Endodermal cell (in vitro differentiated cells): Measurements from ENCODE around the gene AGBL1. TPM values are rescaled to one million over a fixed set of nuclear protein-coding genes. Genes with fewer than 3 reads are reported as not detected.

Experiments
- DNase-seq: peaks from one replicate; pipeline ENCODE4 v3.0.0-alpha.2; 2017
- H3K27ac ChIP-seq: 2 replicates; pipeline ENCODE4 v1.5.1; 2013; ENCODE audit warnings: mild to moderate bottlenecking, low read depth, low read length, moderate library complexity
- H3K27me3 ChIP-seq: 2 replicates; pipeline ENCODE4 v1.6.1; 2013; ENCODE audit warnings: mild to moderate bottlenecking, low read length, moderate library complexity; ENCODE audit not compliant: insufficient read depth, control insufficient read depth, poor library complexity, severe bottlenecking
- H3K36me3 ChIP-seq: 2 replicates; pipeline ENCODE4 v1.7.0; 2013; ENCODE audit warnings: mild to moderate bottlenecking, low read length, moderate library complexity; ENCODE audit not compliant: control insufficient read depth, insufficient read depth
- H3K4me1 ChIP-seq: one replicate; pipeline ENCODE4 v1.7.0; 2013; ENCODE audit warnings: low read length; ENCODE audit not compliant: control insufficient read depth, insufficient read depth
- H3K4me3 ChIP-seq: 2 replicates; pipeline ENCODE4 v1.5.1; 2013; ENCODE audit warnings: mild to moderate bottlenecking, low read length, moderate library complexity
- H3K9ac ChIP-seq: 2 replicates; pipeline ENCODE4 v1.6.1; 2013; ENCODE audit warnings: mild to moderate bottlenecking, low read length, moderate library complexity; ENCODE audit not compliant: poor library complexity, severe bottlenecking; ENCODE audit errors: extremely low read depth
- H3K9me3 ChIP-seq: 2 replicates; pipeline ENCODE4 v1.6.1; 2013; ENCODE audit warnings: mild to moderate bottlenecking, low read length, moderate library complexity; ENCODE audit not compliant: control insufficient read depth
- H3K27ac Mint-ChIP-seq: 2 replicates; pipeline ENCODE4 v1.8.0; 2020; ENCODE audit warnings: mixed read lengths
- H3K27me3 Mint-ChIP-seq: 2 replicates; pipeline ENCODE4 v1.8.0; 2021; ENCODE audit warnings: mild to moderate bottlenecking, mixed read lengths; ENCODE audit not compliant: insufficient read depth
- H3K36me3 Mint-ChIP-seq: 2 replicates; pipeline ENCODE4 v1.8.0; 2020; ENCODE audit warnings: low read depth, mixed read lengths
- H3K4me1 Mint-ChIP-seq: 2 replicates; pipeline ENCODE4 v1.8.0; 2020; ENCODE audit warnings: mixed read lengths
- H3K4me3 Mint-ChIP-seq: 2 replicates; pipeline ENCODE4 v1.8.0; 2020; ENCODE audit warnings: mild to moderate bottlenecking, moderate library complexity, mixed read lengths
- H3K9me3 Mint-ChIP-seq: 2 replicates; pipeline ENCODE4 v1.8.0; 2020; ENCODE audit warnings: mild to moderate bottlenecking, mixed read lengths
- WGBS, 2 experiments: methylation state at CpG; one replicate each; pipeline versions ENCODE4 v1.1.5 to v1.1.7; 2013; ENCODE audit warnings: missing lambda C conversion rate in 2 of 2, mixed read lengths in 1 of 2; ENCODE audit not compliant: insufficient coverage in 1 of 2, insufficient read length in 1 of 2; 5-methylcytosine and 5-hydroxymethylcytosine counted together
- total RNA-seq, 2 donors: library from RNA; stranded (reverse); fragmentation: NEBNext Ultra II Directional in 1 of 2; extraction: Animal tissue kit (Norgen Biotek cat#: 25700) in 1 of 2; gene quantifications; 2 replicates in 1 of 2; 3 replicates in 1 of 2; pipeline ENCODE4 v1.2.1, GENCODE V29; 2021
- TF ChIP-seq, protein P1 (sequence below): fragments of 200-600 bp; sonication (generic); conservative IDR thresholded peaks from 2 replicates; pipeline ENCODE4 v1.5.0; 2021; ENCODE audit warnings: antibody characterized with exemption, mild to moderate bottlenecking

AGBL1 gene
- total RNA-seq, 2 donors from 2014 or later = 0.07 to 0.11 TPM

GRCh38 chr15:86284635-86285034 is 205.0 kb downstream of the AGBL1 start:
- Histone ChIP-seq H3K9me3 (peaks cover 5% of the 10 kb centered on the region), H3K36me3 (no peaks in the 10 kb centered on the region), H3K4me3 (no peak overlapping the region), H3K27me3 (peaks cover 36% of the 10 kb centered on the region), H3K9ac (no peak overlapping the region), H3K4me1 (peaks cover 3% of the 10 kb centered on the region), H3K27ac (no peak overlapping the region)
- peak; percentile 52 for DNase-seq
- no peak overlapping the region for H3K4me3 Mint-ChIP-seq
- no peak overlapping the region for H3K27ac Mint-ChIP-seq
- peaks cover 4% of the 10 kb centered on the region for H3K36me3 Mint-ChIP-seq
- peaks cover 10% of the 10 kb centered on the region for H3K4me1 Mint-ChIP-seq
- H3K27me3 Mint-ChIP-seq = peaks cover 29% of the 10 kb centered on the region
- TF ChIP-seq, protein P1, sequence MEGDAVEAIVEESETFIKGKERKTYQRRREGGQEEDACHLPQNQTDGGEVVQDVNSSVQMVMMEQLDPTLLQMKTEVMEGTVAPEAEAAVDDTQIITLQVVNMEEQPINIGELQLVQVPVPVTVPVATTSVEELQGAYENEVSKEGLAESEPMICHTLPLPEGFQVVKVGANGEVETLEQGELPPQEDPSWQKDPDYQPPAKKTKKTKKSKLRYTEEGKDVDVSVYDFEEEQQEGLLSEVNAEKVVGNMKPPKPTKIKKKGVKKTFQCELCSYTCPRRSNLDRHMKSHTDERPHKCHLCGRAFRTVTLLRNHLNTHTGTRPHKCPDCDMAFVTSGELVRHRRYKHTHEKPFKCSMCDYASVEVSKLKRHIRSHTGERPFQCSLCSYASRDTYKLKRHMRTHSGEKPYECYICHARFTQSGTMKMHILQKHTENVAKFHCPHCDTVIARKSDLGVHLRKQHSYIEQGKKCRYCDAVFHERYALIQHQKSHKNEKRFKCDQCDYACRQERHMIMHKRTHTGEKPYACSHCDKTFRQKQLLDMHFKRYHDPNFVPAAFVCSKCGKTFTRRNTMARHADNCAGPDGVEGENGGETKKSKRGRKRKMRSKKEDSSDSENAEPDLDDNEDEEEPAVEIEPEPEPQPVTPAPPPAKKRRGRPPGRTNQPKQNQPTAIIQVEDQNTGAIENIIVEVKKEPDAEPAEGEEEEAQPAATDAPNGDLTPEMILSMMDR = no peak
- peaks cover 18% of the 10 kb centered on the region for H3K9me3 Mint-ChIP-seq

GRCh38 chr15:86295511-86295910 is 215.8 kb downstream of the AGBL1 start:
- Histone ChIP-seq H3K27me3 (peaks cover 4% of the 10 kb centered on the region), H3K27ac (no peak overlapping the region), H3K9ac (no peak overlapping the region), H3K9me3 (no peaks in the 10 kb centered on the region), H3K4me3 (no peak overlapping the region), H3K4me1 (no peaks in the 10 kb centered on the region), H3K36me3 (no peaks in the 10 kb centered on the region)
- Mint-ChIP-seq H3K36me3 (no peaks in the 10 kb centered on the region), H3K27ac (no peak overlapping the region), H3K9me3 (peaks cover 2% of the 10 kb centered on the region), H3K4me3 (no peak overlapping the region), H3K4me1 (peaks cover 17% of the 10 kb centered on the region), H3K27me3 (peaks cover 2% of the 10 kb centered on the region)
- no peak for DNase-seq
- 50 to 59% methylated on average over 1 of the region's 1 CpG for WGBS, 2 experiments
- TF ChIP-seq, protein P1 = no peak

DNA sequence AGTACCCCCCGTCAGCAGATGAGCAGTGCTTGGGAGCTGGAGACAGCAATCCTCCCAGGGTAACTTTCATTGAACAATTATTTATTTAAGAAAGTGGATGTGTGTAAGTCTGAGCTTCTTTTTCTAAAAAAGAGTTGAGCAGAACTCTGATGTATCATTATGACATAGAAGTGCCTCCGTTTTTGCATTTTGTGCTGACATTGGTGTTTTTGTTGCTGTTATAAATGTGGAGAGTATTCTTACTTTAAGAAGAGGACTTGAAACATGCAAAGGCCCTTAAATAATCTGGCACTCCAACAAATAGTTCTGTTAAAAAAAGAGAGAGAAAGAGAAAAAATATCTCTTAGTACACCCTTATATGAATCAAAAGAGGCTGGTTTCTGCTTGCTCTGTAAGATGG is 217.1 kb downstream of the AGBL1 start:
- H3K4me3 Mint-ChIP-seq = no peak overlapping the region

More for the DNA sequence above, 217.1 kb downstream of the AGBL1 start:
- DNase-seq = no peak
- 82 to 100% methylated on average over 1 to 2 of the region's 2 CpGs for WGBS, 2 experiments
- Histone ChIP-seq H3K36me3 (no peaks in the 10 kb centered on the region), H3K27ac (no peak overlapping the region), H3K9me3 (no peaks in the 10 kb centered on the region), H3K27me3 (peaks cover 4% of the 10 kb centered on the region), H3K4me3 (no peak overlapping the region), H3K4me1 (peaks cover 2% of the 10 kb centered on the region), H3K9ac (no peak overlapping the region)
- Mint-ChIP-seq H3K4me1 (peaks cover 23% of the 10 kb centered on the region), H3K27me3 (peaks cover 2% of the 10 kb centered on the region), H3K36me3 (no peaks in the 10 kb centered on the region), H3K27ac (no peak overlapping the region), H3K9me3 (no peaks in the 10 kb centered on the region)
- TF ChIP-seq, protein P1 = no peak
